A673 (cell line): ENCODE measurements around the gene INTS1. TPM values are rescaled to one million over a fixed set of nuclear protein-coding genes. Genes with fewer than 3 reads are reported as not detected.

Source experiments
- BruUV-seq: library from RNA; stranded (reverse); fragments of 400-500 nt; replicated peaks from 2 replicates; lab custom pipeline; 2021; lab: Mats Ljungman, UMichigan
- CTCF ChIA-PET: fragments of 300-600 bp; sonication (Branson Sonifier 250); formaldehyde crosslinking; loops from one replicate; lab custom pipeline; 2022; ENCODE audit warnings: antibody characterized with exemption; lab: Charles Lee
- POLR2A ChIA-PET: fragments of 300-600 bp; sonication (Branson Sonifier 250); formaldehyde crosslinking; loops from one replicate; lab custom pipeline; 2022; ENCODE audit warnings: antibody characterized with exemption; ENCODE audit not compliant: low non-redundant PET; lab: Charles Lee
- DNase-seq: peaks from one replicate; pipeline ENCODE4 v3.0.0-alpha.2; 2015; ENCODE audit warnings: low spot score
- H3K27ac ChIP-seq: fragments of 200-600 bp; sonication (generic); 2 replicates; pipeline ENCODE4 v1.5.1; 2016; ENCODE audit warnings: mixed run types, low read depth, mild to moderate bottlenecking, mixed read lengths, antibody characterized with exemption, low read length; ENCODE audit not compliant: poor library complexity, severe bottlenecking
- H3K27me3 ChIP-seq: fragments of 200-600 bp; sonication (generic); replicated peaks from 2 replicates; pipeline ENCODE4 v1.6.1; 2017; ENCODE audit warnings: mixed run types, low read depth, mild to moderate bottlenecking, mixed read lengths, antibody characterized with exemption, low read length; ENCODE audit not compliant: insufficient read depth, poor library complexity
- H3K36me3 ChIP-seq: fragments of 200-600 bp; sonication (generic); 2 replicates; pipeline ENCODE4 v1.6.1; 2016; ENCODE audit warnings: mixed run types, mild to moderate bottlenecking, mixed read lengths, antibody characterized with exemption, low read length; ENCODE audit not compliant: insufficient read depth, poor library complexity, severe bottlenecking
- H3K4me1 ChIP-seq: fragments of 200-600 bp; sonication (generic); 2 replicates; pipeline ENCODE4 v1.6.1; 2017; ENCODE audit warnings: mixed run types, mild to moderate bottlenecking, mixed read lengths, antibody characterized with exemption, low read length; ENCODE audit not compliant: insufficient read depth, poor library complexity, severe bottlenecking
- H3K4me3 ChIP-seq: fragments of 200-600 bp; sonication (generic); 2 replicates; pipeline ENCODE4 v1.5.1; 2016; ENCODE audit warnings: low read depth, mixed run types, mild to moderate bottlenecking, mixed read lengths, low read length; ENCODE audit not compliant: poor library complexity, severe bottlenecking
- H3K9me3 ChIP-seq: fragments of 200-600 bp; sonication (generic); 2 replicates; pipeline ENCODE4 v1.6.1; 2016; ENCODE audit warnings: mixed run types, low read depth, mild to moderate bottlenecking, mixed read lengths, antibody characterized with exemption, low read length; ENCODE audit not compliant: poor library complexity, severe bottlenecking
- EZH2 ChIP-seq: fragments of 200-600 bp; sonication (generic); IDR thresholded peaks from 2 replicates; pipeline ENCODE4 v1.6.1; 2017; ENCODE audit warnings: borderline replicate concordance, low read depth, mild to moderate bottlenecking, mixed read lengths, antibody characterized with exemption, low read length; ENCODE audit not compliant: poor library complexity, severe bottlenecking
- intact Hi-C: fragments of 100-400 bp; cut with micrococcal nuclease; formaldehyde crosslinking; loops from one replicate; pipeline ENCODE4 v1.10.0; 2022; ENCODE audit not compliant: unreplicated experiment
- total RNA-seq: library from RNA; stranded (reverse); gene quantifications from 2 replicates; pipeline ENCODE4 v1.2.3, GENCODE V29; 2021
- TF ChIP-seq, protein P1 (sequence below): fragments of 300-800, 200-600 bp; sonication (generic); conservative IDR thresholded peaks from 2 replicates; pipeline ENCODE4 v1.5.1; 2017; ENCODE audit warnings: low read depth, mild to moderate bottlenecking, antibody characterized with exemption, low read length, moderate library complexity, mixed read lengths

Gene INTS1
- total RNA-seq, 1 experiment from 2014 or later = 129 TPM

DNA sequence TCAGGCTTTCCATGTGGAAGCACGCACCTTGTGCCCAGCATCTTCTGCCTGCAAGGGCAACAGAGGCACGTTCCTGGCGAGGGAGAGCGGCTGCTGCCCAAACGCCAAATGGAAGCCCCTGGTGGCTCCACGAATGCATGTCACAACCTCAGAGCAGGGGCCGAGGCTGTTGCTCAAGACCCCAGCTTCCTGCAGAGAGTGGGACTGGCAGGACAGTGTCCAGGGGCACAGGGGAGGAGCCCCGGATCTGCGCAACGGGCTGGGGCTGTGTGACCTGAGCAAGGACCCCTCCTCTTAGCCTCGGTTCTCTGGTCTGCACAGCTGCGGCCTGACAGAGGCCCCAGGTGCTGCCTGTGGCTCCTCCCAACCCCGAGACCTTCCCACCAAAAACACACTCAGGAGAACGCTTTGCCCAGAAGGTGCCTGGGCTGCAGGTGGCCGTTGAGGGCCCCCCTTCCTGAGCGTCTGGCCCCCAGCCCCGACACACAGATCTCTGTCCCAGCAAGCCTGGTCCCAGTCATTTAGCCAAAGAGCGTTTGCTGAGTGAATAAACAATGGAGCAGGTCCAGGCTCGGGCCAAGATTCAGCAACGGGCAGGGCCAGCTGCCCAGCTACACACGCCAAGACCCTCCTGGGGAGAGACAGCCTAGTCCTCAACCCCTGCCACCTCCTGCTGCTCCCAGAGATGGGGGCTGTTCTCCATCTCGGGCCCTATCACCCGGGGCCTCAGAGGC is 46.1 kb downstream of the INTS1 start:
- Histone ChIP-seq H3K4me3 (peak overlapping the region; percentile 72), H3K27ac (no peak overlapping the region), H3K27me3 (no peaks in the 10 kb centered on the region), H3K4me1 (peaks cover 22% of the 10 kb centered on the region), H3K9me3 (no peaks in the 10 kb centered on the region), H3K36me3 (no peaks in the 10 kb centered on the region)
- no peak for TF ChIP-seq EZH2
- TF ChIP-seq, protein P1, sequence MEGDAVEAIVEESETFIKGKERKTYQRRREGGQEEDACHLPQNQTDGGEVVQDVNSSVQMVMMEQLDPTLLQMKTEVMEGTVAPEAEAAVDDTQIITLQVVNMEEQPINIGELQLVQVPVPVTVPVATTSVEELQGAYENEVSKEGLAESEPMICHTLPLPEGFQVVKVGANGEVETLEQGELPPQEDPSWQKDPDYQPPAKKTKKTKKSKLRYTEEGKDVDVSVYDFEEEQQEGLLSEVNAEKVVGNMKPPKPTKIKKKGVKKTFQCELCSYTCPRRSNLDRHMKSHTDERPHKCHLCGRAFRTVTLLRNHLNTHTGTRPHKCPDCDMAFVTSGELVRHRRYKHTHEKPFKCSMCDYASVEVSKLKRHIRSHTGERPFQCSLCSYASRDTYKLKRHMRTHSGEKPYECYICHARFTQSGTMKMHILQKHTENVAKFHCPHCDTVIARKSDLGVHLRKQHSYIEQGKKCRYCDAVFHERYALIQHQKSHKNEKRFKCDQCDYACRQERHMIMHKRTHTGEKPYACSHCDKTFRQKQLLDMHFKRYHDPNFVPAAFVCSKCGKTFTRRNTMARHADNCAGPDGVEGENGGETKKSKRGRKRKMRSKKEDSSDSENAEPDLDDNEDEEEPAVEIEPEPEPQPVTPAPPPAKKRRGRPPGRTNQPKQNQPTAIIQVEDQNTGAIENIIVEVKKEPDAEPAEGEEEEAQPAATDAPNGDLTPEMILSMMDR = no peak
- ChIA-PET CTCF (interaction anchor here (0.6 kb wide), 1 partner anchor 27 kb away, joined by 3 read pairs; no protein-coding TSS in a partner anchor), POLR2A (no interaction called here)
- BruUV-seq = no TSS peak
- intact Hi-C loops = no loop called here
- no peak for DNase-seq

DNA sequence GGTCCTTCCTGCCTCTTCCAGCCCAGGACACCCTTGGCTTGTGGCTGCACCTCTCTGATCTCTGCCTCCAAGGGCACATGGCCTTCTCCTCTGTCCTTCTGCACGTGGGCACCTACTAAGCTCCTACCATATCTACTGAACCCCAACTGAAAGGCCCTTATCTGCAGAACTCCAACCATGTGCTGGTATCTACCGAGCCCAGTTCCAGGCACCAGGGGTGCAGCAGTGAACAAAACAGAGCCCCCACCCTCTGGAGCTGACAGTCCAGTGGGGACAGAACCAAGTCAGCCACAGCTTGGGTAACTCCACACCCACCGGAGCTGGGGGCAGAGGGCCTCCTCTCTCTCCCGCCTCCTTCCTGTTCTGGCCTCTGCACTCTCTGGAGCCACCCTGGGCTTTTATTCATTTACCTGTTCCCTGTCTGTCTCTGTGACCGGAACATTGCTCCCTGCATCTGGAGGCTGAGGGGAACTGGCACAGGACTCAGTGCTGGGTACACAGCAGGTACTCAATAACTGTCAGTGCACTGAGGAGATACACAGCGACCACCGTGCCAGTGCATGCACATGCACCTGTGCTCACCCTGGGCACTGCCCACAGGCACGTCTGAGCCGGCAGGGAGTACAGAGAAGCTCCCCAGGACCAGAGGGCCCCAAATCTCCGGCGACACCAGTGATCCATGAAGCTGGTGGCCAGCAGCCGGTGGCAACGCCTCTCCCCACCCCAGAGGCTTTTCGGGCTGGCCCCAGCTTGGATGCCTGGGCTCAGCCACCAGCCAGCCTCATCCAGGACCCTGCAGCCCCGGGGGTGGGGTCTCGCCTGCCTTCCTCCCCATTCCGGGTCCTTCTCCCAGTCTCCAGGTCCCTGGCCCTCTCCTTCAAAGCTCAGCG is 46.9 kb downstream of the INTS1 start:
- Histone ChIP-seq H3K4me3 (no peak overlapping the region), H3K27me3 (no peaks in the 10 kb centered on the region), H3K27ac (no peak overlapping the region), H3K36me3 (no peaks in the 10 kb centered on the region), H3K4me1 (peaks cover 20% of the 10 kb centered on the region), H3K9me3 (no peaks in the 10 kb centered on the region)
- DNase-seq = no peak
- CTCF ChIA-PET = interaction anchor here (0.6 kb wide), 1 partner anchor 26 kb away, joined by 3 read pairs; no protein-coding TSS in a partner anchor
- POLR2A ChIA-PET = no interaction called here
- no TSS peak for BruUV-seq
- no peak for TF ChIP-seq EZH2
- TF ChIP-seq, protein P1 = no peak
- intact Hi-C loops = no loop called here

DNA sequence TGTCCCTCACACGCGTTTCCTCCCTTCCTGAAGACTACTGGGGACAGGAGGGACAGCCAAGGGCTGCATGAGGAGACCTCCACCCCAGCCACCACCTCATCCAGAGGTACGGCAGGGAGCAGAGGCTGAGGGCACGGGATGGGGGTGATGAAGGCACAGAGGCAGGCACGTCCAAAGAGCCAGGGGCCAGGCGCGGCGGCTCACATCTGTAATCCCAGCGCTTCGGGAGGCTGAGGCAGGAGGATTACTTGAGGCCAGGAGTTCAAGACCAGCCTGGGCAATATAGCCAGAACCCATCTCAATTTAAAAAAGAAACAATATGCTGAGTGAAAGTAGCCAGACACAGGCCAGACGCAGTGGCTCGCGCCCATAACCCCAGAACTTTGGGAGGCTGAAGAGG is 48.2 kb downstream of the INTS1 start:
- Histone ChIP-seq H3K27me3 (no peaks in the 10 kb centered on the region), H3K4me1 (peaks cover 16% of the 10 kb centered on the region), H3K27ac (no peak overlapping the region), H3K36me3 (no peaks in the 10 kb centered on the region), H3K9me3 (no peaks in the 10 kb centered on the region), H3K4me3 (no peak overlapping the region)
- no peak for DNase-seq
- intact Hi-C loops = no loop called here
- TF ChIP-seq, protein P1 = no peak
- no peak for TF ChIP-seq EZH2
- ChIA-PET POLR2A (no interaction called here), CTCF (no interaction called here)
- no TSS peak for BruUV-seq
